SJCRH30 (cell line): ENCODE results near the gene PLOD2. TPM values are rescaled to one million over a fixed set of nuclear protein-coding genes. Genes with fewer than 3 reads are reported as not detected.

Source experiments
- DNase-seq, 2 experiments: peaks; one replicate each; pipeline ENCODE4 v3.0.0-alpha.2; 2015 to 2020
- H3K27ac ChIP-seq: fragments of 250-450 bp; sonication (Bioruptor Pico); 2 replicates; pipeline ENCODE4 v1.5.1; 2020; ENCODE audit warnings: mild to moderate bottlenecking, moderate library complexity
- H3K27me3 ChIP-seq: fragments of 250-450 bp; sonication (Bioruptor Pico); 2 replicates; pipeline ENCODE4 v1.5.1; 2020; ENCODE audit warnings: mild to moderate bottlenecking, moderate library complexity
- H3K36me3 ChIP-seq: fragments of 250-450 bp; sonication (Bioruptor Pico); 2 replicates; pipeline ENCODE4 v1.5.1; 2020; ENCODE audit warnings: mild to moderate bottlenecking, moderate library complexity
- H3K4me1 ChIP-seq: fragments of 250-450 bp; sonication (Bioruptor Pico); 2 replicates; pipeline ENCODE4 v1.5.1; 2020; ENCODE audit warnings: mild to moderate bottlenecking, moderate library complexity
- H3K4me3 ChIP-seq: fragments of 250-450 bp; sonication (Bioruptor Pico); 2 replicates; pipeline ENCODE4 v1.5.1; 2020; ENCODE audit warnings: mild to moderate bottlenecking, moderate library complexity
- H3K9me3 ChIP-seq: fragments of 250-450 bp; sonication (Bioruptor Pico); replicated peaks from 2 replicates; pipeline ENCODE4 v1.5.1; 2020; ENCODE audit warnings: mild to moderate bottlenecking, moderate library complexity
- total RNA-seq: library from RNA; depleted of rRNA; stranded (reverse); fragments of >200 nt; shearing (Covaris generic); gene quantifications from 2 replicates; pipeline ENCODE4 v1.2.3, GENCODE V29; 2014

Gene PLOD2
- total RNA-seq, 1 experiment from 2014 or later = 43.3 TPM

DNA sequence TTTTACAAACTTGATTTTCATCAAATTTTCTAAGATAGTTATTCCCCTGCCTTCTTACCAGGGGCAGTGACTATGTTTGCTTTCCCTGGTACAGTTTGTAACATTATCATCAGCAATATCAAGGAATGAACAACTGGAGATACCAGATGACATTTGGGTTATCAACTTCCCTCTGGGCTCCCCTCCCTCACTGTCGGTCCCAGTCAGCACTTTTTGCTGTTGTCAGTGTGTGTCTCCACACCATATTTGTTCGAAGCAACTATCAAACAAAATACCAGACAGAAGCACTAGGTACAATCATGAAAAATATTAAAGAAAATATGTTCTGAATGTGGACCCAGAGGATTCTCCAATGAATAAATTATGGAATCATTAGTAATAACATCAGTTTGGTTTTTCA lies 75.3 kb downstream of the PLOD2 start:
- H3K36me3 ChIP-seq = no peaks in the 10 kb centered on the region
- peaks cover 15% of the 10 kb centered on the region for H3K4me1 ChIP-seq
- H3K9me3 ChIP-seq = no peaks in the 10 kb centered on the region
- H3K27ac ChIP-seq = no peak overlapping the region
- DNase-seq = peak in 1 of 2 experiments; percentile 11
- no peak overlapping the region for H3K4me3 ChIP-seq
- no peaks in the 10 kb centered on the region for H3K27me3 ChIP-seq

DNA sequence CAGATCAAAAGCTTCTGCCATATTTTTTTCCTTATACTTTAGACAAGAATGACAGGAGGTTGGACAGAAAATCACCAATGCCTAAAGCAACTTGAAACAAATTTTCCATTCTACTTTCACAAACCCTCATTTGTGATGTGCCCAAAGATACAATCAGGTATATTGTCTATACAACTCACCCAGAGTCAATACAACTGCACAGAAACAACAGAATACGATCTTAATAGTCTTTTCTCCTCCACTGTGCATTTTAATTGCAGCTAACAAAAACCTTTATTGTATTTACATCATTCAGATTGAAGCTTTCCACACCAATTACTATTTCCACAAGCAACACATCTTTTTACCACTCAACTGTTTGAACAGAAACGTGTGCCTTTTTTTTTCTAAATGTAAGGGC lies 80.4 kb downstream of the PLOD2 start:
- H3K4me1 ChIP-seq = peaks cover 3% of the 10 kb centered on the region
- H3K36me3 ChIP-seq = no peaks in the 10 kb centered on the region; the same call in 1 of the 2 replicates
- H3K9me3 ChIP-seq = no peaks in the 10 kb centered on the region
- no peak overlapping the region for H3K27ac ChIP-seq
- no peak overlapping the region for H3K4me3 ChIP-seq
- no peak for DNase-seq
- H3K27me3 ChIP-seq = no peaks in the 10 kb centered on the region

DNA sequence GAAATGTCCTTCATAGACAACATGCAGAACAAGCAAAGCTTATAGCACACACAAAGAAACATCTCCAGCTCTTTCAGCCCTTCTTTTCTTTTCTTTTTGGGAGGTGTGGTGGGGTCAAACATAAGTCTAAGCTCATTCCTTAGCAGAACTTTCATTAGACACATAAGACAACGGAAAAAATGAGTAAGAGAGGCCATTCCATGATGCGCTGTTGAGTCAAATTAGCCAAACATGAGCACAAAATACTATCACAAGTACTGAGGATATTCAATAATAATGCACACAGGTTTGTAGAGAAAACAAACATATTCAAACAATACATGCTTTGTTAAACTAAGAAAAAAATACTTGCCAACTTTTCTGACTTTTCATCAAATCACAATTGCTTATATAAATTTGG lies 83.0 kb downstream of the PLOD2 start:
- Histone ChIP-seq H3K4me3 (no peak overlapping the region), H3K36me3 (no peaks in the 10 kb centered on the region; the same call in 1 of the 2 replicates), H3K9me3 (no peaks in the 10 kb centered on the region), H3K27ac (no peak overlapping the region), H3K27me3 (no peaks in the 10 kb centered on the region), H3K4me1 (no peaks in the 10 kb centered on the region)
- DNase-seq = no peak

DNA sequence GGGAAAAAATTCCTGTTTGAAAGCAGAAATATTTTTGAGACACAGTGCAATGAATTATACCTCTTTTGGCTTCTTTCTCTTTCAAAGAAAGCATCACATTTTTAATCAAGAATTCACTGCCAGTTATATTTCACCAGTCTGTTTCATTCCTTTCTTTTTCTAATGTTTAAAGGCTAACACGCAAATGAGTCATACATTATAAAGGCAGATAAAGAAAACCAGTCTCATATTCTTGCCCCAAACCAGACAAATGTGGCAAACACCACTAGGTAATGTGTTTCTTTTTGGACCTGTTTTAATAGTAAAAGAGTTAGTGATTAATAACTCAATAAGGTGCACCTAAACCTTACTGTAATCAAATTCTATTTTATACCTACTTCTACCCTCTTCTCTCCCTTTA lies 83.8 kb downstream of the PLOD2 start:
- no peaks in the 10 kb centered on the region for H3K4me1 ChIP-seq
- peaks cover 5% of the 10 kb centered on the region; the same call in 1 of the 2 replicates for H3K36me3 ChIP-seq
- H3K9me3 ChIP-seq = no peaks in the 10 kb centered on the region
- no peak overlapping the region for H3K27ac ChIP-seq
- no peak for DNase-seq
- H3K27me3 ChIP-seq = no peaks in the 10 kb centered on the region
- no peak overlapping the region for H3K4me3 ChIP-seq

DNA sequence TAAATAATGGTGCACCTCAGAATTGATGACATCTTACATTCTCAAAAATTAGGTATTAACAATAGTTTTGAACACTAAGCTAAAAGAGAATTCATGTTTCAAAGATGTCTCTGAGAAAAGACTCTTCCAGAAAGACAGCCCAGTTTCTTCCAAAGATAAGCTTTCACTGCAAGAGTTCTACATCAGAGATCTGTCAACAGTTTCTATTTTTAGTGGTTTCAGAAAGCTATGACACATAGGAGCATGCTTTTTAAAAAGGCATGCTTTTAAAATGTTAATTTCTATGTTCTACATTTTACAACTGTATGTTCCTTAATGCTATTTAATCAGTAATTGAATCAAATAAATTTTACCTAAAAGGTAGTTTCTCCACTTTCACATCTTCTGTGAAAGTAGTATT lies 88.2 kb downstream of the PLOD2 start:
- no peaks in the 10 kb centered on the region for H3K27me3 ChIP-seq
- H3K9me3 ChIP-seq = no peaks in the 10 kb centered on the region
- no peak overlapping the region for H3K4me3 ChIP-seq
- H3K27ac ChIP-seq = no peak overlapping the region
- no peaks in the 10 kb centered on the region for H3K4me1 ChIP-seq
- H3K36me3 ChIP-seq = peaks cover 7% of the 10 kb centered on the region; the same call in 1 of the 2 replicates
- no peak for DNase-seq

DNA sequence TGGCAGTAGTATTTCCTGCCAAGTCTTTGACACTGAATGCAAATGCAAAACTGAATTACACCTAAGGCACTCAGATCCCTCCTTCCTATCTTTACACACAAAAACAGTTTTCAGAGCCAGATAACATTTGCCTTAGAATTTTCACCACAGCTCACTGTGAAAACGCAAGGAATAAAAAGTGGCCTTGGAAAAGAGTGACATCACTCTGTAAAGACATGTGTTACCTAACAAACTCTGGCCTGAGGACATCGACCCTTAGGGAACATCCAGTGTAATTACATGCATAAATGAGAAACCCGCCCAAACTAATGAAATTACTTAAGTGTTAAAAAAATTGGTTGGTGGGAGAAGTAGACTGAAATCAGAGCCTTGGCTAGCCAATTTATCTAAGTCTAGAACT lies 88.9 kb downstream of the PLOD2 start:
- H3K4me3 ChIP-seq = no peak overlapping the region
- no peaks in the 10 kb centered on the region for H3K9me3 ChIP-seq
- no peak for DNase-seq
- H3K27ac ChIP-seq = no peak overlapping the region
- no peaks in the 10 kb centered on the region for H3K4me1 ChIP-seq
- H3K36me3 ChIP-seq = peaks cover 7% of the 10 kb centered on the region; the same call in 1 of the 2 replicates
- no peaks in the 10 kb centered on the region for H3K27me3 ChIP-seq

DNA sequence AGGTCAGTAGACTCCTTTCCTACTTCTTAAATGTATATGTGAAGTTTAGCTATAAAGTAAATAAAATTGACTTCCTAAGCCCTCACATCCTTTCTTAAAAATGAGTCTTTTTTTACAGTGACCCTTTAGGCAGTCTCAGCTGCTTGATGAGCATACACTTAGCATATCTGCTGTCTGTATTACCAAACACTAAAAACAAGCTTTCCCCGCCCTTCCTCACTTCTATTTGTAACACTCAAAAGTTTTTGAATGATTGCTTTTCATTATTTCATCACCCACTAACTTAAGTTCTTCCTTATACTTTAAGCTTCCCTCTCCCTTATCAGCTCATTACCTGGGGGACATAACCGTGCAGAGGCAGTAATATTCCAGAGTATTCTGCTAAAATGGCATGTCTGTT lies 89.4 kb downstream of the PLOD2 start:
- H3K4me3 ChIP-seq = no peak overlapping the region
- H3K4me1 ChIP-seq = no peaks in the 10 kb centered on the region
- no peaks in the 10 kb centered on the region for H3K27me3 ChIP-seq
- no peak for DNase-seq
- H3K27ac ChIP-seq = no peak overlapping the region
- H3K9me3 ChIP-seq = no peaks in the 10 kb centered on the region
- peaks cover 7% of the 10 kb centered on the region; the same call in 1 of the 2 replicates for H3K36me3 ChIP-seq

DNA sequence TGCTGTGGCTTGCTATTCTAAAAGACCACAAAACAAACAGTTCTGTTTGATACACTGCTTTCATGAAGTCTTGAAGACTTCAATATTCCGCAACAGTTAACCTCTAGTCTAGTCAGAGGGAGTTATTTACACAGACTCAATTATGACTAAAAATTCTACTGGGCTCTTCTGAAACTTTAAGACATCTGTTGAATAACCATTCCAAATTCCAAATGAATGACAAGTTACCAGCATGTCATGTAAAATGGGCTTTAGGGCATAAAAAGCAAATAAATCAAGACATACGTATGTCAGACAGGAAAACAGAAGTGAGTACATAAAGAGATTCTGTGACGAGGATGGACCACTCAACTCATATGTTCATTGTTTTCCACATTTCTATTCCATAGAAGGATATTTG lies 93.9 kb downstream of the PLOD2 start:
- no peak overlapping the region for H3K4me3 ChIP-seq
- H3K4me1 ChIP-seq = no peaks in the 10 kb centered on the region
- no peak for DNase-seq
- H3K27ac ChIP-seq = no peak overlapping the region
- peaks cover 2% of the 10 kb centered on the region; the same call in 1 of the 2 replicates for H3K36me3 ChIP-seq
- no peaks in the 10 kb centered on the region for H3K27me3 ChIP-seq
- no peaks in the 10 kb centered on the region for H3K9me3 ChIP-seq

DNA sequence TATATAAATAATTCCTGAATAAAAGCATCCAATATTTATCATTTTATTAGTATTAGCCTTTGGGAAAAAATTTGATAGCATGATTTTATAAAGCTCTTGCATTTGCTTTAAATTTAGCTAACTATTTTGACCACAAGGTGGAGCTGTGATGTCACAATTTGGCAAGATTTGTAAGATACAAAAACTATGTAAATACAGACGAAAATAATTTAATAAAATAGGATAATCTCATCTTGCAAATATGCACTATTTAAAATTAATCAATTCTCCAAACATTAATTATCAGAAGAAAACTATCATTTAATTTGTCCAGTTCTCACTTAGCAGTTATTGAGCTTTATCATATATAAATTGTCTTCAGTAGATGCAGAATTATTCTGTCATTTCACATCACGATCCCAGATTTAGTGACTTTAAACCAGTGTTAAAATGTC lies 95.4 kb downstream of the PLOD2 start:
- Histone ChIP-seq H3K27me3 (no peaks in the 10 kb centered on the region), H3K27ac (no peak overlapping the region), H3K4me1 (no peaks in the 10 kb centered on the region), H3K9me3 (no peaks in the 10 kb centered on the region), H3K4me3 (no peak overlapping the region), H3K36me3 (no peaks in the 10 kb centered on the region)
- DNase-seq = peak; percentile 18 to 69

DNA sequence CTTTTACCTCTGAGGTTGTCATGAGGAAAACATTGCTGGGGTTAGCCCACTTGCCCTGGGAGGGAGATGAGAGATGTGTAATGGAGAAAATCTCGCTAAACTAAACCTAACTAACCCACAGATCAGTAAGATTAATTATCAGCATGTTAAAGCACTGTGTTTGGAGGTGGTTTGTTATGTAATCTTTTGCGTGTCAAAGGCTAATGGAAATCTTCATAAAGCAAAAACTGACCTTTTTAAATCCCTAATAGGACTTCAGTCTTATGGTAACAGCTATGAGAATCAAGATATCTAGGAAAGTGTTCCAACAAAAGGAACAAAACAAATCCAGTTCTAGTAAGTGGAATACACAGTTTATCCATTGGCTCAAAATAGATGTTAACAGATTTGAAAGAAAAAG lies 102.7 kb downstream of the PLOD2 start:
- Histone ChIP-seq H3K4me3 (no peak overlapping the region), H3K36me3 (no peaks in the 10 kb centered on the region), H3K4me1 (no peaks in the 10 kb centered on the region), H3K27ac (no peak overlapping the region), H3K9me3 (no peaks in the 10 kb centered on the region), H3K27me3 (no peaks in the 10 kb centered on the region)
- DNase-seq = no peak

DNA sequence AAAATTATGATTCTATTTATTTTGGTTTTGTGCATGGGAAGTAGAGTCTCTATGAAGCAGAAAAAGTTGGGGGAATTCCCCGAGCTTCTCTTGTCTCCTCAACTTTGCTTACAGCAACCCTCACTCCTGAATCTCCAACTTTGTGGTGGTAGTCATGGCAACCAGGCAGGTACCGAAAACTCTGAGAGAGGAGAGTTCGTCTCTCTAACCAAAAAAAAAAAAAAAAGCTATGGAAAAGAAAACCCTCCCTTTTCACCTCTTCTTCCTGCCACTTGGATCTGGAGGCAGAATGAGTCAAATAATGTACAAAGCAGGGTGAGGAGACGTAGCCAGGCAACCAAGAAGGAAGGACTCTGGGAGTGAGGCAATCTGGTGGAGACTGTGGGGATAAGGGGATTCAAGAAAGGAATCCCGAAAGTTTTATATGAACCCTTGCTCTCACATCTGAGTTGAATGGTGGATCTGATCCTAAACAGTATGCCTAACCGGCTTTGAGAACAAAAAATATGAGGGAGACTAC lies 108.1 kb downstream of the PLOD2 start:
- Histone ChIP-seq H3K36me3 (no peaks in the 10 kb centered on the region), H3K27me3 (no peaks in the 10 kb centered on the region)

DNA sequence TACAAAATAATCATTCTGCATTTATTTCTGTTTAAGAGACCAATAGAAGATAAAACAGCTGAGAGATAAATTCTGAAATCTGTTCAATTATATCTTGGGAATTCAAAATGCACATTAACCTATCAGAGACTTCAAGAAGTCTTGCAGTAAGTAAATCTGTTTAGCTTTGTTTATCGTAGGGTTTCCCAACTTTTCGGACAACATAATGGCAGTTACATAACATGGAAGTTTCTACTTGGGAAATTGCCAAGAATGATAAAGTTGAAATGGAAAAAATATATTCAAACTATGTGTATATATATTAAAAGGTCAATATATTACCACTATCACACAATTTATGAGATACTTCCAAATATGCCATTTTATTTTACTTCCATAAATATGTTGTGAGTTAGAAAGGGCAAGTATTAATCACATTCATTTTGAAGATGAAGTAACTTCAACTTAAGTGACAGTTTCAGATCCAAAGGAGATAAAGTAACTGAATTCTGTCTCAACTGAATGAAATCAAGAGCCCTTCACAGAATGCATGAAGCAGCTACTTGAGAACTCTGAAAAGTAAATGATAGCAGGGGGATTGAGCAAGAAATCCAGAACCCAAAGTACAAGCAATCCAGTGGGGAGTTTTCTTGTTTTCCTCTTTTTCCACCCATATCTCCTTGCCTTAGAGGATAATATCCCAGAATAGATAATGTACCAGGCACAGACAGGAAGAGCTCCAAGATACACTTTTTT lies 108.8 kb downstream of the PLOD2 start:
- Histone ChIP-seq H3K4me3 (no peak overlapping the region), H3K27me3 (no peaks in the 10 kb centered on the region), H3K4me1 (no peaks in the 10 kb centered on the region), H3K27ac (no peak overlapping the region), H3K9me3 (no peaks in the 10 kb centered on the region), H3K36me3 (no peaks in the 10 kb centered on the region)
- no peak for DNase-seq

More for the DNA sequence above, 108.1 kb downstream of the PLOD2 start:
- no peak for DNase-seq
- Histone ChIP-seq H3K27ac (no peak overlapping the region), H3K9me3 (no peaks in the 10 kb centered on the region), H3K4me3 (no peak overlapping the region), H3K4me1 (no peaks in the 10 kb centered on the region)

DNA sequence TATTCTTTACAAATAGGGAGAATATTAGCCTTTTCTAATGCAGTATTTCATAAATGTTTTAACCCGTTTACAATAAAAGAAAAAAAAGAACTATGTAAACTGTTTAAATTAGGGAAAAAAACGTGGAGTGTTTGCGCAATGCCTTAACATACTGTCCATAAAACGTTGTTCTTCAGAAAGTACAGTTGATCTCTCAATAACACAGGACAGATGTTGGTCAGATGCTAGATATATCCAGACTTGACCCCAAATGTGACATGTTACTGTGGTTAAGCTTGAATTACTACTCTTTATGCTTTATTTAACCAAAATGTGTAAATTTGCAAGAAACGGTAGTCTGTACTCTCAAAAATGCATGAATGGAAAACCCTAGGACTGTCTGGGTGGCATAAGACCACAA lies 110.3 kb downstream of the PLOD2 start:
- no peak overlapping the region for H3K27ac ChIP-seq
- H3K27me3 ChIP-seq = no peaks in the 10 kb centered on the region
- no peak for DNase-seq
- H3K36me3 ChIP-seq = no peaks in the 10 kb centered on the region
- H3K9me3 ChIP-seq = no peaks in the 10 kb centered on the region
- H3K4me1 ChIP-seq = no peaks in the 10 kb centered on the region
- H3K4me3 ChIP-seq = no peak overlapping the region

DNA sequence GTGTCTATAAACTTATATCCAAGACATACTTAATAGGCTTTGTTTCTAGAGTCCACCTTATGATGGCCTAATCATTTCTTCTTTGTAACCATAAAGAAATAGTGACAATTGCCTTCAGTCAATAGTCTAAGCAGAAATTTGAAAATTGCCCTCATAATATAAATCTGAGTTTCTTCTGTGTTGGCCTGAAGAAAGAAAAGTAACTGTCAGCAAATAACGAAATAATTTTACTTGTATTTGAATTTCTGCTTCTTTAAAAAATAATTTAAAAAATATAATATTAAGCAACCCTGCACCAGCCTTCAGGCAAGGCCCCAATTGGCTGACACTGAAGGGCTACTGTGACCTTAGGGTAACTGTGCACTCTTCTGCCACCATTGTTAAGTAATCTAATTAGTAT lies 113.5 kb downstream of the PLOD2 start:
- Histone ChIP-seq H3K27ac (no peak overlapping the region), H3K36me3 (no peaks in the 10 kb centered on the region), H3K27me3 (no peaks in the 10 kb centered on the region), H3K4me1 (no peaks in the 10 kb centered on the region), H3K4me3 (no peak overlapping the region), H3K9me3 (no peaks in the 10 kb centered on the region)
- DNase-seq = no peak

DNA sequence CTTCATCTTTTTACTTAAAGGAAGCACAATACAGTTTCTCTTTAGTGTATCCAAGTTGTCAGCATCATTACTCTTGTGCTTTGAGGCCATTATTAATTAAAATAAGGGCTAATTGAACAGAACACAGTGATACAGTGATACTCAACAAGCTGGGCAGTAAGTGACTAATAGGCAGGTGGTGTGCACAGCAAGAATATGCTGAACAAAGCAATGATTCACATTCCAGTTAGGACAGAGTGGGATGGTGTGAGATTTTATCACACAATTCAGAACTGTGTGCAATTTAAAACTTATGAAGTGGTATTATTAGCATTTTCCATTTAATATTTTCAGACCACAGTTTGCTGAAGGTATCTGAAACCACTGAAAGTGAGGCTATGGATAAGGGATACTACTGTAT lies 116.9 kb downstream of the PLOD2 start:
- H3K4me1 ChIP-seq = no peaks in the 10 kb centered on the region
- no peak overlapping the region for H3K4me3 ChIP-seq
- H3K9me3 ChIP-seq = no peaks in the 10 kb centered on the region
- DNase-seq = no peak
- H3K36me3 ChIP-seq = no peaks in the 10 kb centered on the region
- H3K27me3 ChIP-seq = no peaks in the 10 kb centered on the region
- no peak overlapping the region for H3K27ac ChIP-seq

DNA sequence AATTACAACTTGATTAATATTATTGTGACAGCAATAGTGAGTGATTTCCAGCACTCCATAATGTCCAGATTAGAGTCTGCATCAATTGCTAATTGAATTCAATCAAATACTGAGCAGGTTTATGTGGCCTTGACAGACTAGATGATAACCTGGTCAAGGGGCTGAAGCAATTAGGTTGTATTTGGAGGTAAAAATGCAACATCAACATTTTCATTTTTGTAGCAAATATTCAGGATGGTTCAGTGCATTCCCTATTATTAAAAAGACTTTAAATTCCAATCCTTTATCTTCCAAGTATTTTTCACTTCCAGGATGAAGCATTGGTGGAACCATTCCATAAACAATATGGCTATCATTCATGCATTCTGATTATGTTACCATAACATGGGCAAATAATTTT lies 120.4 kb downstream of the PLOD2 start:
- H3K36me3 ChIP-seq = no peaks in the 10 kb centered on the region

More for the DNA sequence above, 120.4 kb downstream of the PLOD2 start:
- H3K9me3 ChIP-seq = no peaks in the 10 kb centered on the region
- no peak overlapping the region for H3K27ac ChIP-seq
- no peak for DNase-seq
- H3K27me3 ChIP-seq = no peaks in the 10 kb centered on the region
- H3K4me3 ChIP-seq = no peak overlapping the region
- no peaks in the 10 kb centered on the region for H3K4me1 ChIP-seq
